Stimulated activated CD4-positive, alpha-beta T cell treated with anti-CD3 and anti-CD28 coated beads, Interleukin-4, amount 100 ng/mL, for 48 hours (primary cell): ENCODE measurements around the gene DEXI.
"Not testable (repeated sequence)": the region's sequence is repeated elsewhere in the genome, so short reads cannot be mapped to it uniquely, and the experiment has no call there.

Experiments used
- DNase-seq, 2 donors: peaks; one replicate each; pipeline ENCODE4 v3.0.0-alpha.2; 2020; ENCODE audit warnings: low read depth in 2 of 2

Gene DEXI

DNA sequence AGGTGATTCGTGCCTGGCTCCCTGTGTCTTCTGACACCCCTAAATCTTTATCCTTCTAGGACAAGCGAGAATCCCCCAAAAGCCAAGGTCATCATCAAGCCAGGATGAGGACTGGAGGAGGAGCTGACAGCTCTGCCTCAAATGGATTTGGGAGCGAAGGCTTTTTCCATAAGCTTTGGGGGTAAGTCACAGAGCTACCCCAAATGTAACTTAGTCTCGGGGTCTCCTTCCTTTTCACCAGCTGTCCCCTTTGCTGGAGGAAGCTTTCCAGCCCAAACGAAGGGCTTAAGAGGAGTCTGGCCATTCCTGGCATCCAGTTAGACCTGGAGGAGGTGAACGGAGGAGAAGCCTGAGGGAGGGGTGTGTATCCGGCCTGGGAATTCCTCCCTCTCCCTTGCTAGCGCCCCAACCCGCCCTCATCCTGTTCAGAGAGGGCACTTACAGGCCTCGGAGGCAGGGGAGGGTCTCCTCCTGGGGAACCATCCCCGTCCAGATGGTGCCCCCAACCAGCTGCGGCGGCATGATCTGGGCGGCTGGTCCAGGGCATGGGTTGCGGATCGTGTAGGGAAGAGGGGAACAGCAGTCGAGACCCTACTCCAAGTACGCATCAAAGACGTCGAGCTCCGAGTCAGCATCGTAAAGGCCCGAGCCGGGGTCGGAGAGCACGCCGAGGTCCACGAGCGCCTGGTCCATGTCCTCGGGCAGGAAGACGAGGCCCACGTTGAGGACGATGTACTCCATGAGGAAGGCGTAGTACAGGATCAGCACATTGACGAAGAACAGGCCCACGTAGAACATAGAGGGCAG, 938 bp downstream of the DEXI start:
- DNase-seq = no peak

DNA sequence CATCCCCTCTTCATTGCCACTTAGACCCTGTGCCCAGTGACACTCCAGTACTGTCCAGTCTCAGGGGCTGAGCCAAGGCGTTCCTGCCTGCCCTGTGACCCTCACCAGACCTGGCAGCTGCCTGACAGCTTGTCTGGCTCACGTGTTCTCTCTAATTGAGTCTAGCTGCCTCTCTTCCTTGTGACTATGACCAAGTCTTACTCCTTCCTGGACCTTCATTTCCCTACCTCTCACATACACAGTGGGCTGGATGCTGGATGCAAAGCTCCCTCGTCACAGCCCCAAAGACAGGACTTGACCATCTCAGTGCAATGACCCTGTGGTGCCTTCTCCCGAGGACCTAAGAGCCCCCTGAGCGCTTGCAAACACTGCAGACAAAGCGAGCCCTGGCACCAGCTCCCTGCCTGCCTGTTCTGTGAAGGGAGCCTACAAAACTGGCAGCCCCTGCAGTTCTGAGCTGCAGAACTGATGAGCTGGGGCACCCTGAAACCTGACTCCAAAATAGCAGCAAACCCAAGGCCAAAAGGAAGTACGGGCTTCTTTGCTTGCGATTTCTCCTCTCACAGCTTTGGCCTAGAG, 1.7 kb downstream of the DEXI start:
- DNase-seq = no peak

DNA sequence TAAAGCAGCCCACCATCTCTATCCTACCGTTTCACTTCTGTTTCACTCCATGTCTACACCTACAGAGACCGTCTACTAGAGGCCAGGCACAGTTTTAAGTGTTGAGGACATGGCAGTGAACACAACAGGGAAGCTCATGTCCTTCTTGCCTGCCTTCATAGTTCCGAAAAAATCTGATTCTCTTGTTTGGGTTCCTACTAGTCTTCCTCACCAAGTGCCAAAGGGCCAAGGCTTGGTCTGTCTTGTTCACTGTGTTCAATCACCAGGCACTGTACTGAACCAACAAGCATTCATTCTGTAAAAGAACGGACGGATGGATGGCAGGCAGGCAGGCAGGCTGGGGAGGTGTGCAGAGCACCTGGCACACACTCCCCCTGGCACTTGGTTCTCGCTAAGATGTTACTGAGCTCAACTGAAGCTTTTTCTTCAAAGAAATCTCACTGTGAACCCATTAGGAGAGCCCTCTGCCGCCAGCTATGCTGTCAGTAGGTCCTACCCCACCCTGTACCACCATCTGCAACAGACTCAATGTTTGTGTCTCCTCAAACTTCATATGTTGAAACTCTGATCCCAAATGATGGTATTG, 2.5 kb downstream of the DEXI start:
- DNase-seq = no peak

DNA sequence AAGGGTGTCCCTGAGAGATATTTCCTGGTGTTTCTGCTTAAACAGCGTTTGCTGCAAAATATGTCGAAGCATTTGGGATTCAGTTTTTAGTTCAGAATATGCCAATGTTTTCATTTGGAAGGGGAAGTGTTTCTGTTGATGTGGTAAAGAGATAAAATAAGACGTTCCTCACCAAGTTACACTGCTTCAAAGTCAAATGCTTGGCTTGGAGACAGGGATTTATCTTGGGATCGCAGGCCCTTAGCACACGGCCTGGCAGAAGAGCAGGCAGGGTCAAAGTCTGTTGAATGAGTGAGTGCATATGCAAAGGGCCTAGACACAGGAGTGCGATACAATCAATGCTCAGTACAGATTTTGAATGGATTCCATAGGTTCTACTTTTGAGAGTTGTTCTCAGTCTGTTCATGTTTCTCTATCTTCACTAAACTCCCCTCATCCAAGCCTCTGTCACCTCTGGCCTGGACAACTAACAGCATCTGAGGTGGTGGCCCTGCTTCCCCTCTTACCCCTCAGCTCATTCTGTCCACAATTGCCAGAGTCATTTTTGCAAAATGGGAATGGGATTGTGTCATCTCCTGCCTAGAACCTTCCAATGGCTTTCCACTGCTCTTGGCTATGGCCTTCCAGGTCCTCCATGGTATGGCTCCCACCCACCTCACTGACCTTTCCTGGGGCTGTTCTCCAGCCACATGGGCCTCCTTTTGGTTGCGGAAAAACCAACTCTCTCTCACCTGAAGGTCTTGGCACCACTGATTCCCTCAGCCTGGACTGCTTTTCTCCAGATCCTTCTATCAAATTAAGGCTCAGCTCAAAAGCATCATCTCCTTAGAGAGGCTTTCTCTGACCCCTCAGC, 3.2 kb downstream of the DEXI start:
- DNase-seq = no peak

GRCh38 chr16:10938321-10938720, 3.9 kb downstream of the DEXI start:
- DNase-seq = no peak

GRCh38 chr16:10937068-10937859, 5.0 kb downstream of the DEXI start:
- no peak for DNase-seq

DNA sequence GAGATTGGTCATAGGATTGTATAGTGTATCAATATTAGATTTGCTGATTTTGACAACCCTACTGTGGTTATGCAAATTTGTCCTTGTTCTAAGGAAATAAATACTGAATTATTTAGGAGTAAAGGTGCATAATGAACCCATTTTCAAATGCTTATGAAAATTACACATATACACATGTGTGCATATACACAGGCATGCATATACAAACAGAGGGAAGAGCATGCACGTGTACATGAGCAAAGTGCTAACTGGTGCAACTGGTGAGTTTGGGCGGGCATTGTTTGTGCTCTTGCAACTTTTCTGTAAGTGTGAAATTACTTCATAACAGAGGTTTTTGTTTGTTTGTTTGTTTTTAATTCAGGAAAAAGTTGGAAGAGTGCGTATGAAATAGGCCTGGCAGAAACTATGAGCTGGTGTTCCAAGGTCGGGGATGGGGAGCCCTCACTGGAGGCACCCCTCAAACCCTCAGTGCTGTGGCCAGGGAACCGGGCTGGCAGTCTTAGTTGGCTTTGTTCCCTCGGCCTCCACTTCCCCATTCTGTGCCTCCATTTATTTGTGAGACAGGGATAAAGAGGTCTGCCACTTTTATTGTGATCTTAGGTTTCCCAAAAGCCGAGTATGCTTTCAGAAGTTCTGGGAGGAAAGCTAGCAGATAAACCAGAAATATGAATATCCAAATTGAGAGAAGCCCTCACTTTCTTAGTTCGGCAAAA, 5.8 kb downstream of the DEXI start:
- no peak for DNase-seq

DNA sequence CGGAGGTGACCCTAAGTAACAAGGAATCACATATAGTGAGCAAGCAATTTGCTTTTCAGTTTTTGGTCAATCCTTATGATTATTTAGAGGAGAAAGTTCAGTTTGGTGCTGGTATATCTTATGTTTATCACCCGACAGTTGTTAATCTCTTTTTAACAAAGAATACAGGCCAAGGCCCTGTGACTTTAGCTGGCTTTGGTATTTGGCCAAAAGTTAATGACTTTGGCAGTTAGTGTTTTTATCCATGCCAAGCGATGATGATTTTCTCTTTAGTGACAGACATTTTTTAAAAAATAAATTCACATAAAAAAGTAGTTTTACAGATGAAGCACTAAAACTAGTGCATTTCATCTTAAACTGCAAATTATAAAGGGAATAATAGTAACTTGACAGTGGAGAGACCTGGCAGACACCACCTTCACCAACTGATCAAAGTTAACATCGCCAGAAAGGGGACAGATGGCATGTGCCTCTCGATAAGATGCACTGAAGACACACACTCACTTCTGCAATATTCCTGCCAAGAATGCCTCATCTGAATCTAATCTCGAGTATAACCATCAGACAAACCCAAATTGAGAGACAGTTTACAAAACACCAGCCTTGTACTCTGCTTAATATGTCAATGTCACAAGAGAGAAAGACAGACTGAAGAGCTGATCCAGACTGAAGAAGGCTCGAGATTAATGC, 6.9 kb downstream of the DEXI start:
- DNase-seq = no peak

- no peak for DNase-seq
Measured at GRCh38 chr16:10934325-10935107, 7.8 kb downstream of the DEXI start.

DNA sequence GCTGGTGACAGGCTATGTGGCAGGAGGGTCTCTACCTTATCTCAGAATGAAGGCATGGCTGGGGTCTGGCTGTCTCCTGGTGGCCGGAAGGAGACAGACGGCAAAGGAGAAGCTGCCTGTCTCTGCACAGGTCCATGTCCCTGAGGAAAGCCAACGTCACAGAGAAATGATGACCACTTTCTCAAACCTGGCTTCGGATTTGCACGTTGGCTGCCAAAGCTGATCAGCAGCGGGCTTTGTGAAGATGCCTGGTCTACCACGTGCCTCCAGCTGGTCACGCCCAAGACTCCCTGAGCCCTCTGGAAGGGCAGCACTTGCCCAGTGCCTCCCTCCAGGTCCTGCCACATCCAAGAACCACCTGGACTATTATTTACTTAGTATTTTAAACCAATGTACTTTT, 8.4 kb downstream of the DEXI start:
- DNase-seq = no peak

GRCh38 chr16:10932959-10933710, 9.1 kb downstream of the DEXI start:
- DNase-seq = no peak

DNA sequence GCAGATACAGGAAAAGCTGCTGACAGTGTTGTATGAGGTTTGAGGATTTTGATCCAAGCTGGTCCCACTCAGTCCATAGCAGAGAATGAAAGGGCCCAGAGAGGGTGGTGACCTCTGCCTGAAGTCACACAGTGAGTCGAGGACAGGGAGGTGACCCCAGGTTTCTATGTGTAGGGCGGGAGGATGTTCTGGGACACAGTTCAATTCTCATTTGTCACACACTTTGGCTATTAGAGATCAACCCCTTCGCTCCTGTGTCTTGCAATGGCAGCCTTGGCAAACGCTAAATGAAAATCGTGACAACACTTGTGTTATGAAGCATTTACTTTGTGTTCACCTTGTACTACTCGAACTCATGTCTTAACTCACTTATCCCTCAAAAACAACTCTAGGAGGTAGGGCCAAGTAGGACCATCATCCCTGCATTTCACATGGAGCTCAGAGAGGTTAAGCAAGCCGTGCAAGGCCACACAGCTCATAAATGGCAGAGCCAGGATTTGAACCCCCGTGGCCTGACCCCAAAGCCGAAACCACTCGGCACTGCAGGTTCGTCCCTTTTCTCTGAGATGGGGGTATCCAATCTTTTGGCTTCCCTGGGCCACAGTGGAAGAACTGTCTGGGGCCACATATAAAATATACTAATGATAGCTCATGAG, 10.2 kb downstream of the DEXI start:
- DNase-seq = no peak

DNA sequence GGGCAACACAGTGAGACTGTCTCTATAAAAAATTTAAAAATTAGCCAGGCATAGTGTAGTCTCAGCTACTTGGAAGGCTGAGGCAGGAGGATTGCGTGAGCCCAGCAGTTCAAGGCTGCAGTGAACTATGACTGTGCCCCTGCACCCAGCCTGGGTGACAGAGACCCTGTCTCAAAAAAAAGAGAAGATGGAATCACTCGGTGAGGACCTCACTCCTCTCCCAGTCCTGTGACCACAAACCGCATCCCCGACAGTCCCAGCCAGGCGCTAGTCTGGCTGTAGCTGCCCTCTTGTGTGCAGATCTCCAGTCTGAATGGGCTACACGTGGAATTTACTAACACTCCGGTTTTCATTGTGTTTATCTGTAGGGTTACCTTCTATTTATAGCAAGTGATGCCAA, 11.1 kb downstream of the DEXI start:
- no peak for DNase-seq

GRCh38 chr16:10930755-10931093, 11.5 kb downstream of the DEXI start:
- DNase-seq = no peak

GRCh38 chr16:10929853-10930754, 12.2 kb downstream of the DEXI start:
- no peak for DNase-seq

DNA sequence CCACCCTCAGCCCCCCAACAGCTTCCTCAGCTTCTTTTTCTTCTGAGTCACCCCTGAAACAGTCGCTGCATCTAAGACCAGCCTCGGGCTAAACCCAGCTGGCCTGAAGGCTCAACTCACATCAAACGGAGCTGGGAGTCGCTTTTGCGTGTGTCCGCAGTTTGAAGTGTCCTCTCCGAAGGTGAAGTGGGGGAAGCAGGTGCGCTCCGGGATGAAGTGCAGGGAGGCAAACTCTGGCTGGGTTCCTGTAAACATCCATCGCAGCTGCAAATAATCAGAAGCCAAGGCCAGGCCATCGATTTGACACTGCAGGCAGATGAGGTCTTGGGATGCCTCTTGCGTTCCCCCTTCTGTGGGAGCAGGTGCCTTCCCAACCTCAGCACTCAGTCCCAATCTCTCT, 13.2 kb downstream of the DEXI start:
- DNase-seq = not testable (repeated sequence)

DNA sequence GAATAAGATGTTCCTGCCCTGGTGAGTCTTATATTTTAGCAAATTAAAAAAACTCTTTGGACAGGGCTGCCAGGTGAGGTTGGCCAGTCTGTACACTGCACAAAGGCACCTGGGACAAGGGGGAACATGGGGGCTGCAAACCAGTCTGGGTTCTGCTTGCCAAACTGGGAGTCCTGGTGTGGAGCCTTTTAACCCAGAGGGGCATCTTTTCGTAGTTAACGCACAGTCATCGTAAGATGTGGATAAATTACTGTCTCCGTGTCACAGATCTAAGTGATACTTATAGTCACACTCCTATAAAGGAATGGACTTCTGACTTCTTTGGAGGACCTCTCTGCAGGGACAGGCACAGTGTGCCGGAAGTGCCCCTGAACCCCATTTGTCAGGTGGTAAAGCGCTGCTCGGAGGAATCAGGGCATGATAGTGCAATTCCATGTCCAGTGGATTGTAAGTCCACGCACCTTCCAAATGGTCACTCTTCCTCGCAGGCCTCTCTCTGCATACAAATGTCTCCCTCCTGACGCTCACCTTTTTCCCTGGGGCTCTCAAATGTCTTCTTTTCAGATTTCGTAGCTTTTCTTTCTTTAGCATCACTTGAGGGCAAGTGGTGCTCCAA, 14.7 kb downstream of the DEXI start:
- DNase-seq = no peak
